Measurements from ENCODE around the gene RFPL1.
"Not testable (repeated sequence)": the region's sequence is repeated elsewhere in the genome, so short reads cannot be mapped to it uniquely, and the experiment has no call there.

Gene RFPL1

GRCh38 chr22:29478326-29479276, 40.2 kb downstream of the RFPL1 start:
- DNase-seq (ENCODE audit: low read depth in 1 of 2, low spot score in 1 of 2): no peak

GRCh38 chr22:29479417-29480261, 41.3 kb downstream of the RFPL1 start, which contains the start of gene NEFH:
TSS of gene NEFH (plus strand) at chr22:29480218. CDS start at chr22:29480263, 45 bp downstream.
- DNase-seq (ENCODE audit: low read depth in 1 of 2, low spot score in 1 of 2): no peak

- DNase-seq (ENCODE audit: low read depth in 1 of 2, low spot score in 1 of 2): no peak
Measured at GRCh38 chr22:29480262-29480511, 41.8 kb downstream of the RFPL1 start.

- no peak for DNase-seq (ENCODE audit: low read depth in 1 of 2, low spot score in 1 of 2)
Measured at GRCh38 chr22:29480512-29481264, 42.3 kb downstream of the RFPL1 start.

GRCh38 chr22:29481265-29482000, 43.0 kb downstream of the RFPL1 start:
- no peak for DNase-seq (ENCODE audit: low read depth in 1 of 2, low spot score in 1 of 2)

- DNase-seq (ENCODE audit: low read depth in 1 of 2, low spot score in 1 of 2): no peak
Measured at GRCh38 chr22:29482253-29482652, 43.9 kb downstream of the RFPL1 start.

GRCh38 chr22:29482726-29483125, 44.3 kb downstream of the RFPL1 start:
- no peak for DNase-seq (ENCODE audit: low read depth in 1 of 2, low spot score in 1 of 2)

- DNase-seq (ENCODE audit: low read depth in 1 of 2, low spot score in 1 of 2): no peak
Measured at GRCh38 chr22:29483254-29483653, 44.9 kb downstream of the RFPL1 start.

GRCh38 chr22:29484642-29485041, 46.3 kb downstream of the RFPL1 start:
- no peak for DNase-seq (ENCODE audit: low read depth in 1 of 2, low spot score in 1 of 2)

- no peak for DNase-seq (ENCODE audit: low read depth in 1 of 2, low spot score in 1 of 2)
Measured at GRCh38 chr22:29485448-29485847, 47.1 kb downstream of the RFPL1 start.

GRCh38 chr22:29487426-29487986, 49.1 kb downstream of the RFPL1 start:
- no peak for DNase-seq (ENCODE audit: low read depth in 1 of 2, low spot score in 1 of 2)

GRCh38 chr22:29489127-29489780, 50.9 kb downstream of the RFPL1 start:
- not testable (repeated sequence) for DNase-seq (ENCODE audit: low read depth in 1 of 2, low spot score in 1 of 2)

- no peak for DNase-seq (ENCODE audit: low read depth in 1 of 2, low spot score in 1 of 2)
Measured at GRCh38 chr22:29491012-29491411, 52.6 kb downstream of the RFPL1 start.

All from activated T-helper 1 cell treated with anti-CD3 and anti-CD28 coated beads, Interleukin-2, amount 50 U/mL, for 16 hours (primary cell).